Transverse colon (tissue), 4 donors: Measurements from ENCODE around the gene RABL2A.
"Not testable (repeated sequence)": the region's sequence is repeated elsewhere in the genome, so short reads cannot be mapped to it uniquely, and the experiment has no call there.

ENCODE experiments used
- EP300 ChIP-seq: sonication (generic); formaldehyde crosslinking; IDR thresholded peaks from one replicate; pipeline ENCODE4 v1.6.1; 2017; ENCODE audit warnings: antibody characterized with exemption, low read depth
- POLR2A ChIP-seq: fragments of 450-650 bp; IDR thresholded peaks from one replicate; pipeline ENCODE4 v1.6.1; 2016; ENCODE audit warnings: antibody characterized with exemption, mild to moderate bottlenecking, moderate library complexity
- POLR2AphosphoS5 ChIP-seq, 3 donors: sonication (generic); formaldehyde crosslinking; IDR thresholded peaks; one replicate each; pipeline ENCODE4 v1.6.1; 2016; ENCODE audit warnings: antibody characterized with exemption in 3 of 3
- TF ChIP-seq, protein P1 (sequence below), 5 experiments: fragments of 200-600 bp in 3 of 5; fragments of 450-650 bp in 2 of 5; sonication (generic) in 3 of 5; IDR thresholded peaks; 1 replicate in 2 of 5; 2 replicates in 3 of 5; pipeline ENCODE4 v1.5.1; 2016 to 2017; ENCODE audit warnings: antibody characterized with exemption in 5 of 5, inconsistent platforms in 3 of 5, mild to moderate bottlenecking in 2 of 5, moderate library complexity in 1 of 5

DNA sequence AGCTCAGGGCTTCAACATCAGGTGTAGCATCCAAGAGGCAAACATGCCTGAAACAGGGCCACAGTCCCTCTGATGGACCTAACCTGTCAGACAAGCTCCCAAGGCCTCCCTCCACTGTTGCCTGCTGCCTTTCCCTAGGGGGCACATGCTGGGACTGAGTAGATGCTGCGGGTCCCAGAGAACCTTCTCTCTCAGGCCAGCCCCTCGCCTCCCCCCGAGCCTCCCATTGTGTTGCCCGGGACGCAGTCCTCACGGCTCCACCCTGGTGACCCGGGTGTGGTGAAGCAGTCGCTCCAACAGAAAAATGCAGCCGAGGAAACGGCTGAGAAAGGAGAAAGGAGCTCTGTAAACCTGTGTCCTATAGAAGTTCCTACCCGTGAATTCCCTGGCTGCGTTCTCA lies 8.3 kb downstream of the RABL2A start:
- TF ChIP-seq, protein P1, sequence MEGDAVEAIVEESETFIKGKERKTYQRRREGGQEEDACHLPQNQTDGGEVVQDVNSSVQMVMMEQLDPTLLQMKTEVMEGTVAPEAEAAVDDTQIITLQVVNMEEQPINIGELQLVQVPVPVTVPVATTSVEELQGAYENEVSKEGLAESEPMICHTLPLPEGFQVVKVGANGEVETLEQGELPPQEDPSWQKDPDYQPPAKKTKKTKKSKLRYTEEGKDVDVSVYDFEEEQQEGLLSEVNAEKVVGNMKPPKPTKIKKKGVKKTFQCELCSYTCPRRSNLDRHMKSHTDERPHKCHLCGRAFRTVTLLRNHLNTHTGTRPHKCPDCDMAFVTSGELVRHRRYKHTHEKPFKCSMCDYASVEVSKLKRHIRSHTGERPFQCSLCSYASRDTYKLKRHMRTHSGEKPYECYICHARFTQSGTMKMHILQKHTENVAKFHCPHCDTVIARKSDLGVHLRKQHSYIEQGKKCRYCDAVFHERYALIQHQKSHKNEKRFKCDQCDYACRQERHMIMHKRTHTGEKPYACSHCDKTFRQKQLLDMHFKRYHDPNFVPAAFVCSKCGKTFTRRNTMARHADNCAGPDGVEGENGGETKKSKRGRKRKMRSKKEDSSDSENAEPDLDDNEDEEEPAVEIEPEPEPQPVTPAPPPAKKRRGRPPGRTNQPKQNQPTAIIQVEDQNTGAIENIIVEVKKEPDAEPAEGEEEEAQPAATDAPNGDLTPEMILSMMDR (IDR thresholded peaks at IDR 0.05) = not testable (repeated sequence)
- not testable (repeated sequence) for TF ChIP-seq EP300; POLR2AphosphoS5 (IDR thresholded peaks at IDR 0.05); POLR2A
